Calu3 (cell line): ENCODE data around the gene TSFM. TPM values are rescaled to one million over a fixed set of nuclear protein-coding genes. Genes with fewer than 3 reads are reported as not detected.

Experiments used
- BruUV-seq: library from RNA; stranded (reverse); fragments of 400-500 nt; replicated peaks from 2 replicates; lab custom pipeline; 2021; lab: Mats Ljungman, UMichigan
- CTCF ChIA-PET: fragments of 300-600 bp; sonication (Branson Sonifier 250); formaldehyde crosslinking; loops from one replicate; lab custom pipeline; 2022; ENCODE audit warnings: antibody characterized with exemption; lab: Charles Lee
- DNase-seq: peaks from one replicate; pipeline ENCODE4 v3.0.0; 2022
- H3K27ac Mint-ChIP-seq: one replicate; pipeline ENCODE4 v1.8.0; 2022; ENCODE audit warnings: mixed read lengths; ENCODE audit not compliant: unreplicated experiment
- H3K27me3 Mint-ChIP-seq: one replicate; pipeline ENCODE4 v1.8.0; 2022; ENCODE audit warnings: mixed read lengths; ENCODE audit not compliant: unreplicated experiment
- H3K36me3 Mint-ChIP-seq: one replicate; pipeline ENCODE4 v1.8.0; 2022; ENCODE audit warnings: mild to moderate bottlenecking, moderate library complexity, mixed read lengths; ENCODE audit not compliant: insufficient read depth, unreplicated experiment
- H3K4me1 Mint-ChIP-seq: one replicate; pipeline ENCODE4 v1.8.0; 2022; ENCODE audit warnings: mild to moderate bottlenecking, low read depth, mixed read lengths; ENCODE audit not compliant: unreplicated experiment
- H3K4me3 Mint-ChIP-seq: one replicate; pipeline ENCODE4 v1.8.0; 2022; ENCODE audit warnings: mild to moderate bottlenecking, low read depth, moderate library complexity, mixed read lengths; ENCODE audit not compliant: unreplicated experiment
- H3K9me3 Mint-ChIP-seq: one replicate; pipeline ENCODE4 v1.8.0; 2022; ENCODE audit warnings: low read depth, mixed read lengths; ENCODE audit not compliant: unreplicated experiment
- intact Hi-C: fragments of 100-400 bp; cut with micrococcal nuclease; formaldehyde crosslinking; loops from one replicate; pipeline ENCODE4 v1.10.0; 2022; ENCODE audit not compliant: unreplicated experiment
- total RNA-seq: library from RNA; stranded (reverse); gene quantifications from 2 replicates; pipeline ENCODE4 v1.2.3, GENCODE V29; 2022
- TF ChIP-seq, protein P1 (sequence below): fragments of 200-600 bp; IDR thresholded peaks from one replicate; pipeline ENCODE4 v1.8.0; 2022; ENCODE audit warnings: antibody characterized with exemption; ENCODE audit not compliant: unreplicated experiment

The TSFM gene
- total RNA-seq, 1 experiment from 2014 or later, result 47.1 TPM

DNA sequence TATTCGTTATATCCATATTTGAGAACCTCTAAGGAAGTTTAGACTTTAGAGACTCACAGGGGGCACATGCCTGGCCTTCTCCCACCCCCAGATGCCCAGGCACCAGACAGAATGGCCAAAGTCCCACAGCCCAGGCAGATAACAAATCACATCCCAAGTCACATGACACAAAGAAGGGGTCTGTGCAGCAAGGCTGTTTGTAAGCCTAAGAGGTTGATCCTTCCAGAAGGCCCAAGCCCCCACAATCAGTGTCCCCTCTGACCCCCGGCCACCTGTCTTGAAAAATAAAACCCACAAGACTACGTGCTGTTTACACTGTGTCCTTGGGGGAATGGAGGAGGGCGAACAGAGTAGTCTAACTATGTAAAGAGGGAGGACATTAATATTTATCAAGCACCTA lies 58.9 kb downstream of the TSFM start:
- CTCF ChIA-PET, result no interaction called here
- Mint-ChIP-seq H3K9me3 (no peaks in the 10 kb centered on the region), H3K4me1 (peaks cover 68% of the 10 kb centered on the region), H3K27me3 (no peaks in the 10 kb centered on the region), H3K27ac (no peak overlapping the region), H3K4me3 (no peak overlapping the region), H3K36me3 (peaks cover 26% of the 10 kb centered on the region)
- no peak for DNase-seq
- no TSS peak for BruUV-seq
- TF ChIP-seq, protein P1, sequence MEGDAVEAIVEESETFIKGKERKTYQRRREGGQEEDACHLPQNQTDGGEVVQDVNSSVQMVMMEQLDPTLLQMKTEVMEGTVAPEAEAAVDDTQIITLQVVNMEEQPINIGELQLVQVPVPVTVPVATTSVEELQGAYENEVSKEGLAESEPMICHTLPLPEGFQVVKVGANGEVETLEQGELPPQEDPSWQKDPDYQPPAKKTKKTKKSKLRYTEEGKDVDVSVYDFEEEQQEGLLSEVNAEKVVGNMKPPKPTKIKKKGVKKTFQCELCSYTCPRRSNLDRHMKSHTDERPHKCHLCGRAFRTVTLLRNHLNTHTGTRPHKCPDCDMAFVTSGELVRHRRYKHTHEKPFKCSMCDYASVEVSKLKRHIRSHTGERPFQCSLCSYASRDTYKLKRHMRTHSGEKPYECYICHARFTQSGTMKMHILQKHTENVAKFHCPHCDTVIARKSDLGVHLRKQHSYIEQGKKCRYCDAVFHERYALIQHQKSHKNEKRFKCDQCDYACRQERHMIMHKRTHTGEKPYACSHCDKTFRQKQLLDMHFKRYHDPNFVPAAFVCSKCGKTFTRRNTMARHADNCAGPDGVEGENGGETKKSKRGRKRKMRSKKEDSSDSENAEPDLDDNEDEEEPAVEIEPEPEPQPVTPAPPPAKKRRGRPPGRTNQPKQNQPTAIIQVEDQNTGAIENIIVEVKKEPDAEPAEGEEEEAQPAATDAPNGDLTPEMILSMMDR, result no peak
- intact Hi-C loops, result no loop called here

DNA sequence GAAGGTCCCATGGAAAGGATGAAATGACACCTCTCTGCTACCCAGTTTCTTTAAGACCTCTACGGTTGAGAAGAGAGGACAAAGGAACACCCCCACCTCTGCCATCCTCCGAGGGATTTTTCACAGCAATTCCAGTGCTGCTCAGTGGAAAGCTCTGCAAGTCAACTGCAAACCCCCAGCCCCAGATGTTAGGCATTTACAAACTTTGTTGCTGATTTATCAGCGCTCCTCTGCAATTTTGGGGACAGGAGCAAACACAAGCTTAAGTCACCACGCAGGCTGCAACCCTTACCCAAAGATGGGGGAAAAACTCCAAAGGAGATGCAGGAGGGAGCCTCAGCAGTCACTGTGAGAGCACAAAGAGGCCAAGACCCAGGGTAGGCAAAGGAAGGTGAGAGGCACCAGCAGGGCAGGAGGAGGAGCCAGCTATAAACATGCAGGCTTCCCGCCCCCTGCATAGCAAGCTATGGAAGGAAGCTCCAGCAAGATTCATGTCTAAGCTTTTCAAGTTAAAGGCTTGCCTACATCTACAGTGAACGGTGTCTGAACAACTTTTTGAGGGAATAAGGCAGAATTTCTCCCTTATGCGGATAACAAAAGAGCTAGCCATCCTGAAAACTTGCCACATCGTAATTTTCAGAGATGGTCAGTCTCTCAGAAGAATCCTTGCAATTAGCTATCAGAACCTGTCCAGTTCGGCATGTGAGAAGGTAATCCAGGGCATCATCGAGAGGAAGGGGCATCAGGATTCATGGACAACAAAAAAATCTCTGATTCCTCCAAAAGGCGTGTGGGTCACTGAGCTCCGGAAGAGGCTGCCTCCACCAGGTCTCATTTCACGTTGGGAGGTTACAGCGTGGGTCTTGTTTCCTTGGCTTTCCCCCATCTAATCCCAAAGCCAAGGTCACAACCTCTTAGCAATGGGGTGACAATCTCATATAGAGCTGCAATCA lies 60.0 kb downstream of the TSFM start:
- H3K4me3 Mint-ChIP-seq, result no peak overlapping the region
- CTCF ChIA-PET, result interaction anchor here (0.5 to 1.2 kb wide), 3 partner anchors 24 to 56 kb away, joined by 3 to 8 read pairs (median 4); no protein-coding TSS in a partner anchor
- H3K27ac Mint-ChIP-seq, result no peak overlapping the region
- H3K4me1 Mint-ChIP-seq, result peaks cover 57% of the 10 kb centered on the region
- peaks cover 35% of the 10 kb centered on the region for H3K36me3 Mint-ChIP-seq
- BruUV-seq, result no TSS peak
- intact Hi-C loops, result no loop called here
- DNase-seq, result no peak
- no peaks in the 10 kb centered on the region for H3K9me3 Mint-ChIP-seq
- TF ChIP-seq, protein P1, result no peak
- H3K27me3 Mint-ChIP-seq, result no peaks in the 10 kb centered on the region

DNA sequence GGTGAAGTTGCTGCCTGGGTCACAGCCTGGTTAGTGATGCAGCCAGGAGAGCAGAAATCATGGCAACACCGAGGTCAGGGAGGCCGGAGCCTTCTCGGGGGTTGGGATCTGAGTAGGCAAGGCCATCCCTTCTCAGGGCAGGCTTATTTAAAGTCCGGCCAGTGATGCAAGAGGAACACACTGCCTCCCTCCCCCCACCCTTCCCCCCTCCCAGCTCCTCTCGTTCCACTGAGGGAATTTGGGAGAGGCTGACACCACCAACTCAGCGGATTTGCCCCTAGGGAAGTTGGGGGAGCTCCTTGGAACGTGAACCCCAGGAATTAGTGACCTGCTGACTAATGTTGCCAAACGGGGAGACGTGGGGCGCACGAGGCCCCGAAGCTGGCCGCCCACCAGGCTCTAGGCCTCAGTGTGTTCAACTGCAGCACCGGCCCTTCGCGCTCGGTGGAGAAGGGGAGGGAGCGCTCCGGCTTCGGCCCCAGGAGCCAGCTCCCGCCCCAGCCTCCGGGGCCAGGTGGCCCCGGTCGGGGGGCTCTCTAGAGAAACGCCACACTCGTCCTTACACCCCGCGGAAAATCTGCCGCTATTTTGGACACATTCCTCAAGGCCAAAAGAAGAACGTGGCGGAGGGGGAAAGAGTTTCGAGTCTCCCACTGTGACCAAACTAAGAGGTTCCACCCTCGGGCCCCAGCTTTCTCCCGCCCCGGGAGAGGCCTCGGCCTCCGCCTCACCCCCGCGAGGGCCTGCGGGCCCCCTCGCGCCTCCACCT lies 62.3 kb downstream of the TSFM start:
- TF ChIP-seq, protein P1, result no peak
- DNase-seq, result peak; percentile 50
- no TSS peak for BruUV-seq
- H3K27ac Mint-ChIP-seq, result peak overlapping the region; percentile 60
- H3K4me1 Mint-ChIP-seq, result peaks cover 48% of the 10 kb centered on the region
- no peaks in the 10 kb centered on the region for H3K9me3 Mint-ChIP-seq
- no peaks in the 10 kb centered on the region for H3K27me3 Mint-ChIP-seq
- peak overlapping the region; percentile 81 for H3K4me3 Mint-ChIP-seq
- H3K36me3 Mint-ChIP-seq, result peaks cover 41% of the 10 kb centered on the region
- intact Hi-C loops, result no loop called here
- CTCF ChIA-PET, result interaction anchor here (0.6 to 1.1 kb wide), 6 partner anchors 8 to 1224 kb away, joined by 3 to 7 read pairs (median 4); no protein-coding TSS in a partner anchor

DNA sequence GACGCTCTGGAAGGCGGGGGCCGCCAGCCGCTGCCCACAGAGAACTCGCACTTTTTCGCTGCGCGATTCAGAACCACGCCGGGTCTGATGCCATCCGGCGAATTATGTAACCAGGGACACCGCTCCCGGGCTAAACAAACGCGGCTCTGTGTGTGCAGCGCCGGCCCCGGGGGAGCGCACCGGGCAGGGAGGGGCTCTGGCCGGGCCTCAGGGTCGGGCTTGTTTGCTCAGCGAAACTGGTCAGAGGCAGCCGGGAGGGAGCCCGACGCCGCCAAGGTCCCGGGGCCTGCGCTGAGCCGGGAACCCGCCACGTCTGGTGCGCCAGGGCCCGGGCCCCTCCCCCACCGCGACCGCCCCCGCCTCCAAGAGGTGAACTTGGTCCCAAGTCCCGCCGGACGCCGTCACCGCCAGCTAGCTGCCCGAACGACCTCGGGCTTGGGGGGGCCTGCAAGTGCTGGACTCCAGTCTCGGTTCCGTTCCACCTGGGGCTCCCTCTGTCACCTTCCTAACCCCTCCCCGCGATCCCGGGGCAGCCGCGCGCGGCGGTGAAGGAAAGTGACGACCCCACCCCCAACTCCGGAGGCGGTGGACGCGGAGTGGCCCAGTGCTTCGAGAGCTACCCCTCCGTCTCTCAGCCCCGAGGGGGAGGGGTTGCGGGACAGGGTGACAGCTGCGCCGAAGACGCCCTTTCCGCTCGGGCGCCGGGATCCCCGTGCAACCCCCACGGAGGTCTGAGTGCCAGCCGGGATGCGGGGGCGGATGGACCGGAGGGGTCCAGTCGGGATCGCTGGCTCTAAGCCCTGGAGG lies 63.1 kb downstream of the TSFM start:
- intact Hi-C loops, result no loop called here
- H3K36me3 Mint-ChIP-seq, result peaks cover 41% of the 10 kb centered on the region
- CTCF ChIA-PET, result interaction anchor here (0.7 to 1.6 kb wide), 3 partner anchors 50 to 1223 kb away, joined by 3 to 7 read pairs (median 4); no protein-coding TSS in a partner anchor
- peak; percentile 75 for DNase-seq
- TF ChIP-seq, protein P1, result no peak
- H3K9me3 Mint-ChIP-seq, result no peaks in the 10 kb centered on the region
- H3K4me1 Mint-ChIP-seq, result peaks cover 41% of the 10 kb centered on the region
- peaks cover 3% of the 10 kb centered on the region for H3K27me3 Mint-ChIP-seq
- no TSS peak for BruUV-seq
- H3K27ac Mint-ChIP-seq, result peak overlapping the region; percentile 58
- peak overlapping the region; percentile 81 for H3K4me3 Mint-ChIP-seq
